OCI-LY1 (cell line): ENCODE results near the gene DNAJC15.

Experiments
- EZH2 ChIP-seq: fragments of 200-600 bp; sonication (generic), shearing (Covaris generic); IDR thresholded peaks from 2 replicates; pipeline ENCODE4 v1.8.0; 2017; ENCODE audit warnings: borderline replicate concordance, mixed run types, mild to moderate bottlenecking, antibody characterized with exemption, low read length, moderate library complexity, mixed read lengths
- TF ChIP-seq, protein P1 (sequence below): fragments of 200-600 bp; sonication (generic), shearing (Covaris generic); IDR thresholded peaks from 2 replicates; pipeline ENCODE4 v1.5.1; 2017; ENCODE audit warnings: mild to moderate bottlenecking, antibody characterized with exemption, low read length, moderate library complexity, mixed read lengths

DNA sequence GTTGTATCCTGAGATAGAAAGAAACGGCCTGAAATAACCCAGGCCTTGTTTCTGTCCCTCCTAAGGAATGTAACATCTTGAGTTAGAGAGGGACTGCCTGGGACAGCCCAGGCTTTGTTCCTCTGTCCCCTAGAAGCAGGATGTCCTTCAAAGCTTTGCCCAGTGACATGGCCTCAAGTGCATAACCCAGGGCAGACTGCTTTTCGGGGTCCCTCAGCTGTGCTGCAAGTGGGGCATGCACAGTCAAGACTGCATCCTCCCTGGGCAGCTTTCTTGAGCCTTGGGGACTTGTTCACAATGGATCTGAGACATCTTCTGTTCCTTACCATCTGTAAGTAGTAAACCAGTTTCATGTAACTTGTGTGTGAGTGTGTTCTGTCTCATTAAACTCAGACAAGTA is 23.9 kb upstream of the DNAJC15 start:
- TF ChIP-seq, protein P1, sequence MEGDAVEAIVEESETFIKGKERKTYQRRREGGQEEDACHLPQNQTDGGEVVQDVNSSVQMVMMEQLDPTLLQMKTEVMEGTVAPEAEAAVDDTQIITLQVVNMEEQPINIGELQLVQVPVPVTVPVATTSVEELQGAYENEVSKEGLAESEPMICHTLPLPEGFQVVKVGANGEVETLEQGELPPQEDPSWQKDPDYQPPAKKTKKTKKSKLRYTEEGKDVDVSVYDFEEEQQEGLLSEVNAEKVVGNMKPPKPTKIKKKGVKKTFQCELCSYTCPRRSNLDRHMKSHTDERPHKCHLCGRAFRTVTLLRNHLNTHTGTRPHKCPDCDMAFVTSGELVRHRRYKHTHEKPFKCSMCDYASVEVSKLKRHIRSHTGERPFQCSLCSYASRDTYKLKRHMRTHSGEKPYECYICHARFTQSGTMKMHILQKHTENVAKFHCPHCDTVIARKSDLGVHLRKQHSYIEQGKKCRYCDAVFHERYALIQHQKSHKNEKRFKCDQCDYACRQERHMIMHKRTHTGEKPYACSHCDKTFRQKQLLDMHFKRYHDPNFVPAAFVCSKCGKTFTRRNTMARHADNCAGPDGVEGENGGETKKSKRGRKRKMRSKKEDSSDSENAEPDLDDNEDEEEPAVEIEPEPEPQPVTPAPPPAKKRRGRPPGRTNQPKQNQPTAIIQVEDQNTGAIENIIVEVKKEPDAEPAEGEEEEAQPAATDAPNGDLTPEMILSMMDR: no peak
- no peak for TF ChIP-seq EZH2
